Breast epithelium (tissue), 3 donors: ENCODE data around the gene HTR6.

Source experiments
- POLR2A ChIP-seq: fragments of 450-650 bp; IDR thresholded peaks from one replicate; pipeline ENCODE4 v1.6.1; 2016; ENCODE audit warnings: antibody characterized with exemption, mild to moderate bottlenecking, moderate library complexity
- POLR2AphosphoS5 ChIP-seq, 3 donors: sonication (generic); formaldehyde crosslinking; IDR thresholded peaks; one replicate each; pipeline ENCODE4 v1.6.1; 2017; ENCODE audit warnings: antibody characterized with exemption in 3 of 3
- TF ChIP-seq, protein P1 (sequence below), 3 donors: fragments of 450-650 bp; IDR thresholded peaks; one replicate each; pipeline ENCODE4 v1.5.1; 2016 to 2017; ENCODE audit warnings: antibody characterized with exemption in 3 of 3, mild to moderate bottlenecking in 3 of 3, moderate library complexity in 3 of 3

DNA sequence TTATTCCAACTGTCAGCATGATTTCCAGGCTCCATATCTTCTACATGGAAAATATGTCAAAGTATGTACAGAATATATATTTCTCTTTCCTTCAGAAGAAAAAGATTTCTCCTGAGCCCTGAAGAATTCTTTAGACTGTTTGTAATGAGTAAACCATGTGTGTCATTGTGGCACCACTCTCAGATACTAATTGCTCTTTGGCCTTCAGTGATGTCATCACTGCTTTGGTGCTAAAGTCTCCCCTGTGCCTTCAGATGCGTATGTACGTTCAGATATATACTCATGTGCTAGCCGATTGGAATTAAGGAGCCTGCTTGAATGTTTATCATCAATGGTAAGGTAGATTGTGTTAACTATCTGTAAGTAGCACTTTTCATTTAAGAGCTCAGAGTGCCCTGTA lies 41.2 kb upstream of the HTR6 start:
- TF ChIP-seq POLR2AphosphoS5 (IDR thresholded peaks at IDR 0.05) (no peak), POLR2A (no peak)
- TF ChIP-seq, protein P1, sequence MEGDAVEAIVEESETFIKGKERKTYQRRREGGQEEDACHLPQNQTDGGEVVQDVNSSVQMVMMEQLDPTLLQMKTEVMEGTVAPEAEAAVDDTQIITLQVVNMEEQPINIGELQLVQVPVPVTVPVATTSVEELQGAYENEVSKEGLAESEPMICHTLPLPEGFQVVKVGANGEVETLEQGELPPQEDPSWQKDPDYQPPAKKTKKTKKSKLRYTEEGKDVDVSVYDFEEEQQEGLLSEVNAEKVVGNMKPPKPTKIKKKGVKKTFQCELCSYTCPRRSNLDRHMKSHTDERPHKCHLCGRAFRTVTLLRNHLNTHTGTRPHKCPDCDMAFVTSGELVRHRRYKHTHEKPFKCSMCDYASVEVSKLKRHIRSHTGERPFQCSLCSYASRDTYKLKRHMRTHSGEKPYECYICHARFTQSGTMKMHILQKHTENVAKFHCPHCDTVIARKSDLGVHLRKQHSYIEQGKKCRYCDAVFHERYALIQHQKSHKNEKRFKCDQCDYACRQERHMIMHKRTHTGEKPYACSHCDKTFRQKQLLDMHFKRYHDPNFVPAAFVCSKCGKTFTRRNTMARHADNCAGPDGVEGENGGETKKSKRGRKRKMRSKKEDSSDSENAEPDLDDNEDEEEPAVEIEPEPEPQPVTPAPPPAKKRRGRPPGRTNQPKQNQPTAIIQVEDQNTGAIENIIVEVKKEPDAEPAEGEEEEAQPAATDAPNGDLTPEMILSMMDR (IDR thresholded peaks at IDR 0.05): no peak
